Heart left ventricle (tissue), 16 donors: ENCODE measurements around the gene TLE1. TPM values are rescaled to one million over a fixed set of nuclear protein-coding genes. Genes with fewer than 3 reads are reported as not detected.

ENCODE experiments used
- ATAC-seq, 4 donors: fragments of 200-7000 bp; cut with Tn5 transposase; one replicate each; pipeline ENCODE4 v1.9.1; 2020 to 2022; ENCODE audit warnings: moderate library complexity in 4 of 4, mild to moderate bottlenecking in 3 of 4, moderate number of reproducible peaks in 1 of 4
- DNase-seq, 5 donors: peaks; one replicate each; pipeline ENCODE4 v3.0.0-alpha.2; 2020
- H3K27ac ChIP-seq, 12 donors: fragments of 200-600 bp; sonication (generic) in 4 of 12; one replicate each; pipeline versions ENCODE4 v1.5.0 to v1.8.0; 2016 to 2022; ENCODE audit warnings: mild to moderate bottlenecking in 2 of 12
- H3K27me3 ChIP-seq, 9 donors: fragments of 200-600 bp; sonication (generic) in 2 of 9; one replicate each; pipeline versions ENCODE4 v1.5.1 to v1.8.0; 2016 to 2022; ENCODE audit warnings: mild to moderate bottlenecking in 3 of 9
- H3K36me3 ChIP-seq, 9 donors: fragments of 200-600 bp; sonication (generic) in 2 of 9; one replicate each; pipeline versions ENCODE4 v1.5.0 to v1.8.0; 2018 to 2022; ENCODE audit warnings: mild to moderate bottlenecking in 2 of 9
- H3K4me1 ChIP-seq, 12 donors: fragments of 200-600 bp; sonication (generic) in 4 of 12; one replicate each; pipeline versions ENCODE4 v1.5.0 to v1.8.0; 2016 to 2022; ENCODE audit warnings: mild to moderate bottlenecking in 3 of 12
- H3K4me3 ChIP-seq, 12 donors: fragments of 200-600 bp; sonication (generic) in 4 of 12; one replicate each; pipeline versions ENCODE4 v1.5.0 to v1.8.0; 2017 to 2022; ENCODE audit warnings: mild to moderate bottlenecking in 9 of 12, moderate library complexity in 4 of 12
- H3K9me3 ChIP-seq, 12 donors: fragments of 200-600 bp; sonication (generic) in 4 of 12; one replicate each; pipeline versions ENCODE4 v1.5.0 to v1.8.0; 2016 to 2022; ENCODE audit warnings: mild to moderate bottlenecking in 1 of 12
- POLR2A ChIP-seq, 2 donors: fragments of 450-650 bp; IDR thresholded peaks; one replicate each; pipeline ENCODE4 v1.6.1; 2017; ENCODE audit warnings: antibody characterized with exemption in 2 of 2, mild to moderate bottlenecking in 2 of 2, moderate library complexity in 2 of 2
- WGBS, 4 donors: extraction: QIAGEN DNeasy Blood & Tissue Kit in 2 of 4; methylation state at CpG; one replicate each; pipeline versions ENCODE4 v1.1.5 to v1.1.7; 2013 to 2018; 5-methylcytosine and 5-hydroxymethylcytosine counted together
- intact Hi-C, 10 donors: fragments of 100-400 bp; cut with DNase I; formaldehyde crosslinking; loops; one replicate each; pipeline versions ENCODE4 v1.11.1 to v1.14.2; 2022
- polyA plus RNA-seq, 2 donors: library from polyadenylated mRNA; stranded (reverse); fragments of 200-250 nt; gene quantifications; one replicate each; pipeline ENCODE4 v1.2.3, GENCODE V29; 2013
- total RNA-seq, 9 donors: library from RNA; depleted of rRNA in 2 of 9; stranded (reverse); fragments of >200 nt in 2 of 9; fragmentation: NEBNext Ultra II Directional in 3 of 9; extraction: Animal tissue kit (Norgen Biotek cat#: 25700) in 3 of 9; gene quantifications; one replicate each; pipeline versions ENCODE4 v1.1.0 to v1.2.4, GENCODE V29; 2016 to 2023
- TF ChIP-seq, protein P1 (sequence below), 12 donors: fragments of 200-600 bp; sonication (generic) in 4 of 12; IDR thresholded peaks; one replicate each; pipeline versions ENCODE4 v1.5.0 to v1.8.0; 2018 to 2022; ENCODE audit warnings: antibody characterized with exemption in 12 of 12, mild to moderate bottlenecking in 5 of 12
- donor health status: ischemic (EF 13 %, LVEDD 7.1; RV severe dilation, severe dysfunction).
- donor health status: healthy with polysubstance abuse.
- donor health status: DM: no; HTN: yes; CAD: no.
- donor health status: DM: no; HTN: no; CAD: no.
- donor health status: ischemic (EF 25% LVEDD 6.9; RV normal size, moderate dysfunction).
- donor health status: ischemic (EF 25% LVEDD 5.7; RV mildly dilated, moderate dysfunction).
- donor health status: healthy.
- donor health status: DM: yes; HTN: yes; CAD: no.
- donor health status: ischemic (EF 35%, LVEDD 5.7; RV mildly dilated, moderate dysfunction).
- donor health status: nonischemic (EF 11% LVEDD 7.7; RV severe dilation, severe dysfunction).
- donor health status: DM: yes; HTN: yes; CAD: no.
- donor health status: PGD.
- donor health status: ischemic (EF 29% LVEDD 5.4; RV normal size, mild dysfunction).
- donor health status: nonischemic (EF 23%, LVEDD 6.1; RV moderate dilation, normal function).

The TLE1 gene
- total and polyA plus RNA-seq, 11 donors: 6.2 to 25.4 (median 9.8) TPM

DNA sequence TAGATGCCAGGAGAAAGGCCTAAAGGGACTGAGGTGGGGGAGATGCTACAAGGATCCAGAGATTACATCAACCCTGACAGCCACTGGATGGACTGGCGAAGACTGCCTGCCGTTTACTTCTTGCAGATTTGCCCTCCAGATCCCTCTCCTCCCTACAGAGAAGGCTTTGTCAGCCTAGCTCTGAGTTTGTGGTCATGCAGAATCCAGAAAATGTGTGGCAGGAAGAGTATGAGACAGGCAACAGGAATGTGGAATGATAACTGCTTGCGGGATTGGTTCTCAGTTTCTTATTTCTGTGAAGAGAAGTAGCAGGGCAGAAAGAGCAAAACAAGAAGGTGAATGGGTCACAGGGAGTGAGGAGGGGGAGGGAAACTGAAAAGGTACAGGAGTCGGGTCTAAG, 129.6 kb downstream of the TLE1 start:
- DNase-seq: no peak
- Histone ChIP-seq H3K4me1 (peaks cover 0 to 21% (median 9%) of the 10 kb centered on the region in 12 donors), H3K27ac (peak overlapping the region in 2 of 12 donors; percentile 33 to 48), H3K9me3 (no peaks in the 10 kb centered on the region), H3K4me3 (no peak overlapping the region), H3K36me3 (no peaks in the 10 kb centered on the region), H3K27me3 (no peaks in the 10 kb centered on the region)
- no peak for ATAC-seq
- 63 to 77% (median 75%) methylated on average over 4 of the region's 4 CpGs for WGBS, 4 donors
- intact Hi-C loops: loop anchor here in 1 of 10 donors (10.0 kb wide), 2 partner anchors 65 to 185 kb away; no protein-coding TSS in a partner anchor
- no peak for TF ChIP-seq POLR2A (IDR thresholded peaks at IDR 0.05)
- TF ChIP-seq, protein P1, sequence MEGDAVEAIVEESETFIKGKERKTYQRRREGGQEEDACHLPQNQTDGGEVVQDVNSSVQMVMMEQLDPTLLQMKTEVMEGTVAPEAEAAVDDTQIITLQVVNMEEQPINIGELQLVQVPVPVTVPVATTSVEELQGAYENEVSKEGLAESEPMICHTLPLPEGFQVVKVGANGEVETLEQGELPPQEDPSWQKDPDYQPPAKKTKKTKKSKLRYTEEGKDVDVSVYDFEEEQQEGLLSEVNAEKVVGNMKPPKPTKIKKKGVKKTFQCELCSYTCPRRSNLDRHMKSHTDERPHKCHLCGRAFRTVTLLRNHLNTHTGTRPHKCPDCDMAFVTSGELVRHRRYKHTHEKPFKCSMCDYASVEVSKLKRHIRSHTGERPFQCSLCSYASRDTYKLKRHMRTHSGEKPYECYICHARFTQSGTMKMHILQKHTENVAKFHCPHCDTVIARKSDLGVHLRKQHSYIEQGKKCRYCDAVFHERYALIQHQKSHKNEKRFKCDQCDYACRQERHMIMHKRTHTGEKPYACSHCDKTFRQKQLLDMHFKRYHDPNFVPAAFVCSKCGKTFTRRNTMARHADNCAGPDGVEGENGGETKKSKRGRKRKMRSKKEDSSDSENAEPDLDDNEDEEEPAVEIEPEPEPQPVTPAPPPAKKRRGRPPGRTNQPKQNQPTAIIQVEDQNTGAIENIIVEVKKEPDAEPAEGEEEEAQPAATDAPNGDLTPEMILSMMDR (IDR thresholded peaks at IDR 0.05): no peak

DNA sequence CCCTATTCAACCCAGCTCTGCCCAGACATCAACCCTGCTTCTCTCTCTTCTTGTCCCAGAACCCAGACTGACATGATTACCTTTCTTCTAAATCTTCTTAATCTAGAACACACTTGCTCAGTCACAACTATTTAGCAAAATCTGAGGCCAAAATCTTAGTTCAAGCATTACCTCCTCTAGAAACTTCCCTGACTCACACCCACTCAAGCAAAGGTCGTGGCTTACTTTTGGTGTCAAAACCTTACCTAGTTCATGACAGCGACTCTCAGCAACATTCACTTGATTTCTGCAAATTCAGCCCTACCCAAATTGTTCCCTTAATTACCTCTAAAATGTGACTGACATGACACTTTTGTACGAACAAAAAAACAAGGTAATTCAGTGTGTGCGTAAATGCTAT, 130.2 kb downstream of the TLE1 start:
- DNase-seq (no peak), ATAC-seq (no peak)
- no peaks in the 10 kb centered on the region for H3K36me3 ChIP-seq
- peak overlapping the region in 4 of 12 donors; percentile 48 to 60 (median 49) for H3K27ac ChIP-seq
- no peak overlapping the region for H3K4me3 ChIP-seq
- no peaks in the 10 kb centered on the region for H3K27me3 ChIP-seq
- H3K9me3 ChIP-seq: no peaks in the 10 kb centered on the region
- intact Hi-C loops: loop anchor here in 1 of 10 donors (10.0 kb wide), 2 partner anchors 66 to 184 kb away; no protein-coding TSS in a partner anchor
- 89 to 98% (median 94%) methylated on average over 4 of the region's 4 CpGs for WGBS, 4 donors
- peaks cover 0 to 21% (median 9%) of the 10 kb centered on the region in 12 donors for H3K4me1 ChIP-seq
- no peak for TF ChIP-seq POLR2A (IDR thresholded peaks at IDR 0.05)
- TF ChIP-seq, protein P1 (IDR thresholded peaks at IDR 0.05): no peak

DNA sequence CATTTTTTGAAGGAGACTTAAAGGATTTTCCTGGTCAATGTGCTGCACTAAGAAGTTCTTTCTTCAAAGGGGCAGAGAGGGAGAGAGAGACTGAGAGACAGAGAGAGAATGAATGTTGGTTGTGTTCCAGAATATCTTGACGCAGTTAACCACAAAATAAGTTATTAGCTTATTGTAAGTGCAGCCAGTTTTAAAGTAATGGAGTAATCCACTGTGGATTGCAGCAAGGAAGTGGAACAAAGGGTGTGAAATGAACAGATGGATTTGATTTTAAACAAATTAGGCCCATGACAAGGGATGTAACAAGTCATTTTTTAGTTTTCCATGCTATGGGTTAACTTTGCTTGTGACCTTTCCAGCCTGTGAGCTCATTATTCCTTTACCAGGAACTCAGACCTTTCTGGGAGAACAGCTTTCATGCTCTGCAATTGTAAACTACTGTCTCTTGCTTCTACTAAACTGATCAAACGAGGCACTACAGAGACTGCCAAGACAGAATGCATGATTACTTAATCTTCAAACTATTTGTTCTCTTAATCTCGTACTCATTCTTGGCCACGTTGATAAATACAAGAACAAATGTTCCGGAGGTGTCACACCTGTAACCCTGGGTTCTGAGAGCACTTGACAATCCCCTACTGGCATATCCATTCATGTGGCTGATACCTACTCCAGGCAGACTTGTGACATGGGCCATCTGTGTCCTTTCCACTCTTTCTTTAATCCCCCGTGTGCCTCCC, 131.1 kb downstream of the TLE1 start:
- H3K4me3 ChIP-seq: no peak overlapping the region
- WGBS, 4 donors: 17 to 30% (median 25%) methylated on average over 6 of the region's 6 CpGs
- no peaks in the 10 kb centered on the region for H3K27me3 ChIP-seq
- DNase-seq (no peak), ATAC-seq (peak; percentile 52 to 80 (median 78))
- TF ChIP-seq, protein P1 (IDR thresholded peaks at IDR 0.05): no peak
- TF ChIP-seq POLR2A (IDR thresholded peaks at IDR 0.05): no peak
- peaks cover 0 to 21% (median 9%) of the 10 kb centered on the region in 12 donors for H3K4me1 ChIP-seq
- no peaks in the 10 kb centered on the region for H3K36me3 ChIP-seq
- no peaks in the 10 kb centered on the region for H3K9me3 ChIP-seq
- H3K27ac ChIP-seq: peak overlapping the region in 8 of 12 donors; percentile 6 to 63 (median 48)
- intact Hi-C loops: loop anchor here in 1 of 10 donors (10.0 kb wide), 2 partner anchors 67 to 183 kb away; no protein-coding TSS in a partner anchor

DNA sequence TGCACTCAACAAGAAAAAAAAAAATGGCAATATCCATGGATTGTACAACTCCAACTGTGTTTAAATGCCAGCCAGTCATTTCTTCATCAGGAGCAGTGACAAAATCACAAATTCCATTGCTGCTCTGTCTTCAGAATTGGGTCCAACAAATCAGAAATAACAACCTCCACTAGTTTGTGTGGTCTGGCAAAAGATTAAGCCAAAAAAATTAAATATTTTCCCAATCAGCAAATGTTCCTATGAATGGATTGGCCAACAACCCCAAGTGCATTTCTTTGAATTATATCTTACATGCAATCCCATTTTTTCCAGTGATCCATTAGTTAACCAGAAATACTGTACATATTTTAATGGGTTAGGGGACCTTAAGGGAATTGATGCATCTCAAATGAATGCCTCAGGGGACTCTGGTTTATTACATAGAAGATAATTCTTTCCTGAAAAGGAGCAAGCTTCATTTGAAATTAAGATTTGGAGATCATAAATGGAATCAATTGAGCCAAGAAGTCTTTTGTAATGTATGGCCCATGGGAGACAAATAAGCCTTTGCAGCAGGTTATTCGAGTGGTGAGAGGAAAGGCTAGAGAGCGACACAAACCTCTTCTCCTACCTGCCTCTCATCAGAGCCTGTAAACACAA, 131.8 kb downstream of the TLE1 start:
- TF ChIP-seq, protein P1 (IDR thresholded peaks at IDR 0.05): no peak
- no peak for TF ChIP-seq POLR2A (IDR thresholded peaks at IDR 0.05)
- H3K27ac ChIP-seq: peak overlapping the region in 6 of 12 donors; percentile 6 to 63 (median 48)
- H3K27me3 ChIP-seq: no peaks in the 10 kb centered on the region
- no peaks in the 10 kb centered on the region for H3K36me3 ChIP-seq
- ATAC-seq: peak in 2 of 4 donors; percentile 11 to 16
- H3K4me1 ChIP-seq: peaks cover 0 to 28% (median 9%) of the 10 kb centered on the region in 12 donors
- WGBS, 4 donors: 57 to 73% (median 63%) methylated on average over 2 of the region's 2 CpGs
- no peaks in the 10 kb centered on the region for H3K9me3 ChIP-seq
- intact Hi-C loops: loop anchor here in 1 of 10 donors (10.0 kb wide), 2 partner anchors 67 to 183 kb away; no protein-coding TSS in a partner anchor
- DNase-seq: no peak
- no peak overlapping the region for H3K4me3 ChIP-seq
